GM12864 (cell line): ENCODE measurements around the gene CLP1.

Experiments used
- DNase-seq: peaks from one replicate; pipeline ENCODE4 v3.0.0-alpha.2; 2011; ENCODE audit warnings: low read depth
- H3K4me3 ChIP-seq: 2 replicates; pipeline ENCODE4 v1.5.1; 2011; ENCODE audit warnings: mild to moderate bottlenecking, low read depth, low read length, control low read depth
- CTCF ChIP-seq: IDR thresholded peaks from 2 replicates; pipeline ENCODE4 v1.5.1; 2011; ENCODE audit warnings: low read depth, mild to moderate bottlenecking, moderate library complexity, low read length, control low read depth, inconsistent platforms; ENCODE audit errors: missing control alignments

Gene CLP1

GRCh38 chr11:57634311-57634710 is 23.3 kb upstream of the CLP1 start:
- H3K4me3 ChIP-seq: no peak overlapping the region
- TF ChIP-seq CTCF: no peak
- DNase-seq: no peak

GRCh38 chr11:57635246-57635645 is 22.3 kb upstream of the CLP1 start:
- H3K4me3 ChIP-seq: no peak overlapping the region
- TF ChIP-seq CTCF: no peak
- DNase-seq: no peak

- H3K4me3 ChIP-seq: no peak overlapping the region
- no peak for DNase-seq
- no peak for TF ChIP-seq CTCF
These were observed 19.9 kb upstream of the CLP1 start for GRCh38 chr11:57637626-57638004.

GRCh38 chr11:57638005-57638781 is 19.4 kb upstream of the CLP1 start:
- DNase-seq: no peak
- peak overlapping the region; percentile 41 for H3K4me3 ChIP-seq
- no peak for TF ChIP-seq CTCF

- DNase-seq: no peak
- peak; percentile 17 for TF ChIP-seq CTCF
- H3K4me3 ChIP-seq: peak overlapping the region; percentile 41; the same call in 1 of the 2 replicates
These were observed 18.7 kb upstream of the CLP1 start for GRCh38 chr11:57638811-57639320.

GRCh38 chr11:57639321-57640067 is 18.1 kb upstream of the CLP1 start:
- no peak for TF ChIP-seq CTCF
- DNase-seq: no peak
- no peak overlapping the region for H3K4me3 ChIP-seq
